Prostate gland (tissue), 2 donors: Measurements from ENCODE around the gene DNAJA2. TPM values are rescaled to one million over a fixed set of nuclear protein-coding genes. Genes with fewer than 3 reads are reported as not detected.

Source experiments
- DNase-seq: peaks from one replicate; pipeline ENCODE4 v3.0.0-alpha.2; 2019; ENCODE audit warnings: low spot score
- H3K27ac ChIP-seq, 2 donors: fragments of 200-600 bp; sonication (generic); 2 replicates each; pipeline ENCODE4 v1.5.1; 2017 to 2019
- H3K27me3 ChIP-seq: fragments of 200-600 bp; sonication (generic); replicated peaks from 2 replicates; pipeline ENCODE4 v1.5.1; 2019; ENCODE audit not compliant: insufficient read depth
- H3K36me3 ChIP-seq, 2 donors: fragments of 200-600 bp; sonication (generic); 1 replicate in 1 of 2; 2 replicates in 1 of 2; pipeline versions ENCODE4 v1.5.1 to v1.8.1; 2017 to 2019
- H3K4me1 ChIP-seq: fragments of 200-600 bp; sonication (generic); replicated peaks from 2 replicates; pipeline ENCODE4 v1.5.1; 2019
- H3K4me3 ChIP-seq, 2 donors: fragments of 200-600 bp; sonication (generic); 2 replicates each; pipeline ENCODE4 v1.5.1; 2017 to 2019
- H3K9me3 ChIP-seq: fragments of 200-600 bp; sonication (generic); 2 replicates; pipeline ENCODE4 v1.5.1; 2017
- CTCF ChIP-seq, 4 experiments: fragments of 200-600 bp in 2 of 4; fragments of 450-650 bp in 2 of 4; sonication (generic) in 2 of 4; IDR thresholded peaks; 1 replicate in 3 of 4; 2 replicates in 1 of 4; pipeline ENCODE4 v1.5.1; 2016 to 2019; ENCODE audit warnings: antibody characterized with exemption in 4 of 4, mild to moderate bottlenecking in 2 of 4, moderate library complexity in 2 of 4
- POLR2A ChIP-seq: fragments of 450-650 bp; IDR thresholded peaks from one replicate; pipeline ENCODE4 v1.6.1; 2016; ENCODE audit warnings: antibody characterized with exemption, mild to moderate bottlenecking
- POLR2AphosphoS5 ChIP-seq: sonication (generic); formaldehyde crosslinking; IDR thresholded peaks from one replicate; pipeline ENCODE4 v1.6.1; 2017; ENCODE audit warnings: antibody characterized with exemption
- WGBS: methylation state at CpG from one replicate; pipeline ENCODE4 v1.1.5; 2018; 5-methylcytosine and 5-hydroxymethylcytosine counted together
- intact Hi-C: fragments of 100-400 bp; cut with DNase I; formaldehyde crosslinking; loops from one replicate; pipeline ENCODE4 v1.14.2; 2022
- total RNA-seq, 2 donors: library from RNA; depleted of rRNA; stranded (reverse); fragments of >200 nt; gene quantifications; one replicate each; pipeline ENCODE4 v1.1.0, GENCODE V29; 2016

Gene DNAJA2
- total RNA-seq, 2 donors from 2014 or later: 41.1 to 64.4 TPM

GRCh38 chr16:46926470-46927225, 46.8 kb downstream of the DNAJA2 start:
- TF ChIP-seq POLR2A: no peak
- no peak for TF ChIP-seq CTCF (IDR thresholded peaks at IDR 0.05)
- TF ChIP-seq POLR2AphosphoS5: no peak
- Histone ChIP-seq H3K27ac (no peak overlapping the region), H3K9me3 (no peaks in the 10 kb centered on the region), H3K27me3 (no peaks in the 10 kb centered on the region), H3K4me3 (no peak overlapping the region), H3K36me3 (peaks cover 0 to 12% of the 10 kb centered on the region in 2 donors), H3K4me1 (peaks cover 18% of the 10 kb centered on the region)
- intact Hi-C loops: no loop called here
- no peak for DNase-seq
- 95% methylated on average over 13 of the region's 13 CpGs for WGBS

- DNase-seq: no peak
- peak overlapping the region in 1 of 2 donors; percentile 76 for H3K27ac ChIP-seq
- peaks cover 0 to 12% of the 10 kb centered on the region in 2 donors for H3K36me3 ChIP-seq
- intact Hi-C loops: no loop called here
- H3K4me3 ChIP-seq: no peak overlapping the region
- 93% methylated on average over 6 of the region's 6 CpGs for WGBS
- H3K4me1 ChIP-seq: peaks cover 12% of the 10 kb centered on the region
- no peak for TF ChIP-seq POLR2A
- H3K9me3 ChIP-seq: no peaks in the 10 kb centered on the region
- H3K27me3 ChIP-seq: no peaks in the 10 kb centered on the region
Observed at GRCh38 chr16:46924402-46924801, 49.1 kb downstream of the DNAJA2 start.

GRCh38 chr16:46923513-46924295, 49.8 kb downstream of the DNAJA2 start:
- DNase-seq: no peak
- Histone ChIP-seq H3K4me3 (no peak overlapping the region), H3K27ac (peak overlapping the region in 1 of 2 donors; percentile 76), H3K9me3 (no peaks in the 10 kb centered on the region), H3K27me3 (no peaks in the 10 kb centered on the region), H3K36me3 (peaks cover 0 to 12% of the 10 kb centered on the region in 2 donors), H3K4me1 (peaks cover 12% of the 10 kb centered on the region)
- intact Hi-C loops: no loop called here
- TF ChIP-seq POLR2AphosphoS5: no peak
- TF ChIP-seq POLR2A: no peak
- TF ChIP-seq CTCF (IDR thresholded peaks at IDR 0.05): no peak
- WGBS: 89% methylated on average over 19 of the region's 19 CpGs

DNA sequence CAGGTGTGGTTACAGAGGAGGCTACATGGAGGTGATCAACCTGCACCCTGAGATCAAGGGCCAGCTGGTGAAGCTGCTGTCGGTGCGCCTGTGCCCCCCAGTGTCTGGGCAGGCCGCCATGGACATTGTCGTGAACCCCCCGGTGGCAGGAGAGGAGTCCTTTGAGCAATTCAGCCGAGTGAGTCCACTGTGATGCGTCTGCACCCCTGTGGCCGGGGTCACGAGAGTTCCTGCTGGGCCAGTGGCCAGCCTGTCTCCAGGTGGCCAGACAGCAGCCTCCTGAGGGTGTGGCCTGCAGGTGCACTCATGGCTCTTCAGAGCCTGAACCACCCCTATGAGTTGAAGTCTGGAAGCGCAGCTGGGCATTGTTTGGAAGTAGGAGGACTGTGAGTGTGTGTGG, 51.2 kb downstream of the DNAJA2 start:
- H3K36me3 ChIP-seq: peaks cover 0 to 12% of the 10 kb centered on the region in 2 donors
- TF ChIP-seq CTCF (IDR thresholded peaks at IDR 0.05) (no peak), POLR2A (no peak), POLR2AphosphoS5 (no peak)
- H3K4me1 ChIP-seq: peaks cover 12% of the 10 kb centered on the region
- H3K27me3 ChIP-seq: no peaks in the 10 kb centered on the region
- H3K4me3 ChIP-seq: no peak overlapping the region
- intact Hi-C loops: no loop called here
- peak overlapping the region; percentile 16 to 76 for H3K27ac ChIP-seq
- H3K9me3 ChIP-seq: no peaks in the 10 kb centered on the region
- DNase-seq: no peak
- 97% methylated on average over 10 of the region's 10 CpGs for WGBS

- Histone ChIP-seq H3K9me3 (no peaks in the 10 kb centered on the region), H3K4me3 (no peak overlapping the region), H3K27me3 (no peaks in the 10 kb centered on the region), H3K27ac (peak overlapping the region; percentile 56 to 76), H3K4me1 (peaks cover 12% of the 10 kb centered on the region), H3K36me3 (peaks cover 0 to 6% of the 10 kb centered on the region in 2 donors)
- DNase-seq: peak; percentile 83
- WGBS: 38% methylated on average over 9 of the region's 9 CpGs
- TF ChIP-seq POLR2AphosphoS5 (peak; percentile 70), POLR2A (no peak), CTCF (IDR thresholded peaks at IDR 0.05) (no peak)
- intact Hi-C loops: no loop called here
Observed at GRCh38 chr16:46920402-46921068, 52.9 kb downstream of the DNAJA2 start.
